ENCODE measurements around the gene FHL1.

DNA sequence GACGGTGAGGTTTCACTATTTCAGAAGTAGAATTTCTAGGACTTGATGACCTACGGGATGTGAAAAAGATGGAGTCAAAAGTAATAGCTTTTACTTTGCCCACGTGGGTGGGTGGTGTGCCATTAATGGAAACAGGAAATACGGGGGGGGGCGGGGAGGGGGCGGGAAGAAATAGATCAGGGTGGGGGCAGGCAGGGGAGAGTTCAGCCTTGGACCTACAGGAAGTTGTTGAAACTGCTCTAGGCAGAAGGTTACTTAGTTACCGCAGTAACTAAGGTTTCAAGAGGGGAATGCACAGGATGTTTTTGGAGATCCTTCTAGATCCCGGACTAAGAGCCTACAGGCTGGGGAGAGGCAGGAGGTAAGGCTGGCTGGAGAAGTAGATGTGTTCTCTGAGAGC, 3.6 kb upstream of the FHL1 start:
- TF ChIP-seq ZNF274 (IDR thresholded peaks at IDR 0.05; ENCODE audit: low read depth, low read length) = no peak
- TF ChIP-seq ZFX (IDR thresholded peaks at IDR 0.05) = no peak
- TF ChIP-seq, protein P1, sequence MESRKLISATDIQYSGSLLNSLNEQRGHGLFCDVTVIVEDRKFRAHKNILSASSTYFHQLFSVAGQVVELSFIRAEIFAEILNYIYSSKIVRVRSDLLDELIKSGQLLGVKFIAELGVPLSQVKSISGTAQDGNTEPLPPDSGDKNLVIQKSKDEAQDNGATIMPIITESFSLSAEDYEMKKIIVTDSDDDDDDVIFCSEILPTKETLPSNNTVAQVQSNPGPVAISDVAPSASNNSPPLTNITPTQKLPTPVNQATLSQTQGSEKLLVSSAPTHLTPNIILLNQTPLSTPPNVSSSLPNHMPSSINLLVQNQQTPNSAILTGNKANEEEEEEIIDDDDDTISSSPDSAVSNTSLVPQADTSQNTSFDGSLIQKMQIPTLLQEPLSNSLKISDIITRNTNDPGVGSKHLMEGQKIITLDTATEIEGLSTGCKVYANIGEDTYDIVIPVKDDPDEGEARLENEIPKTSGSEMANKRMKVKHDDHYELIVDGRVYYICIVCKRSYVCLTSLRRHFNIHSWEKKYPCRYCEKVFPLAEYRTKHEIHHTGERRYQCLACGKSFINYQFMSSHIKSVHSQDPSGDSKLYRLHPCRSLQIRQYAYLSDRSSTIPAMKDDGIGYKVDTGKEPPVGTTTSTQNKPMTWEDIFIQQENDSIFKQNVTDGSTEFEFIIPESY (IDR thresholded peaks at IDR 0.05; ENCODE audit: extremely low read depth, insufficient replicate concordance, low read length) = no peak
